ENCODE data around the gene CHID1.
A peak's percentile ranks its signal among the peaks of the same experiment; 100 is the strongest.

The CHID1 gene

GRCh38 chr11:868394-868793, 42.2 kb downstream of the CHID1 start:
- H3K4me1 Mint-ChIP-seq, result no peaks in the 10 kb centered on the region
- no peaks in the 10 kb centered on the region for H3K9me3 Mint-ChIP-seq
- H3K27ac Mint-ChIP-seq, result peak overlapping the region in 1 of 2 donors; percentile 22
- no peaks in the 10 kb centered on the region for H3K27me3 Mint-ChIP-seq
- DNase-seq (no peak), ATAC-seq (no peak)
- H3K4me3 Mint-ChIP-seq, result no peak overlapping the region

DNA sequence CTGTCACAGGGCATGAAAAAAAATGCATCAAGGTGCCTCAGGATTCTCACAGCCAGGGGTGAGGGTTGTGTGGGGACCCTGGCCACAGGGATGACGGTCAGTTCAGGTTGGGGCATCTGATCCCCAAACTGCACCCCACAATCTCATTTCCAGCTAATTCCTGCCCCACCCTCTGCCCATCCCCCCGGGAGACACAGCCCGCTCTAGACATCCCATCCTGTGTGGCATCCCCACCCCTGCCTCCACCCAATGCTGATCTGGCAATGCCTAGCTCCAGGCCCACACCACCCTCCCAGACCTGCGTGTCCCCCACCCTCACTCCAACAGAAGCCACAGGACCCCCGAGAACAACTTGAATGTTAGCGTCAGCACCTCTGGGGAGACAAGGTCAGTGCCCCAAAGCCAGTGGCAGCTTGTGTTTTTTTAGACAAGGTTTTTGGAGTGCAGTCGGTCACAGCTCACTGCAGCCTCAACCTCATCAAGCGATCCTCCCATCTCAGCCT, 42.7 kb downstream of the CHID1 start:
- DNase-seq (no peak), ATAC-seq (no peak)
- Mint-ChIP-seq H3K9me3 (no peaks in the 10 kb centered on the region), H3K4me3 (no peak overlapping the region), H3K4me1 (no peaks in the 10 kb centered on the region), H3K27me3 (no peaks in the 10 kb centered on the region), H3K27ac (peak overlapping the region in 1 of 2 donors; percentile 22)

DNA sequence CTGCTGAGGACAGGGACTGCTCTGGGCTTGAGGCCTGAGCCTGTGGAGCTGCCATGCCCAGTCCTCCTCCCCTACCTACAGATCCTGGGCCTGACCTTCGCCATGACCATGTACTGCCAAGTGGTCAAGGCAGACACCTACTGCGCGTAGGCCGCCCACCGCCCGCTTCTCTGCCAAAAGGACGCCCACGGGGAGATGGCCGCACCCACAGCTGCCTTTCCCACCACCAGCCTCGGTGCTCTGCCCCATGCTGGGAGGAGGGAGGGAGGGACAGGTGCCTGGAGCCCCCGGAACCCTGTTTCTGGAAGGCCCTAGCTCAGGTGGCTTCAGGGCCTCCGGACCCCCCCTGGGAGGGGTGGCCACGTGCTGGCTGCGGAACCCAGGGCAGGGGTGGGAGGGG, 44.1 kb downstream of the CHID1 start:
- Mint-ChIP-seq H3K27ac (no peak overlapping the region), H3K27me3 (no peaks in the 10 kb centered on the region), H3K4me1 (no peaks in the 10 kb centered on the region), H3K9me3 (no peaks in the 10 kb centered on the region), H3K4me3 (no peak overlapping the region)
- ATAC-seq (no peak), DNase-seq (no peak)

DNA sequence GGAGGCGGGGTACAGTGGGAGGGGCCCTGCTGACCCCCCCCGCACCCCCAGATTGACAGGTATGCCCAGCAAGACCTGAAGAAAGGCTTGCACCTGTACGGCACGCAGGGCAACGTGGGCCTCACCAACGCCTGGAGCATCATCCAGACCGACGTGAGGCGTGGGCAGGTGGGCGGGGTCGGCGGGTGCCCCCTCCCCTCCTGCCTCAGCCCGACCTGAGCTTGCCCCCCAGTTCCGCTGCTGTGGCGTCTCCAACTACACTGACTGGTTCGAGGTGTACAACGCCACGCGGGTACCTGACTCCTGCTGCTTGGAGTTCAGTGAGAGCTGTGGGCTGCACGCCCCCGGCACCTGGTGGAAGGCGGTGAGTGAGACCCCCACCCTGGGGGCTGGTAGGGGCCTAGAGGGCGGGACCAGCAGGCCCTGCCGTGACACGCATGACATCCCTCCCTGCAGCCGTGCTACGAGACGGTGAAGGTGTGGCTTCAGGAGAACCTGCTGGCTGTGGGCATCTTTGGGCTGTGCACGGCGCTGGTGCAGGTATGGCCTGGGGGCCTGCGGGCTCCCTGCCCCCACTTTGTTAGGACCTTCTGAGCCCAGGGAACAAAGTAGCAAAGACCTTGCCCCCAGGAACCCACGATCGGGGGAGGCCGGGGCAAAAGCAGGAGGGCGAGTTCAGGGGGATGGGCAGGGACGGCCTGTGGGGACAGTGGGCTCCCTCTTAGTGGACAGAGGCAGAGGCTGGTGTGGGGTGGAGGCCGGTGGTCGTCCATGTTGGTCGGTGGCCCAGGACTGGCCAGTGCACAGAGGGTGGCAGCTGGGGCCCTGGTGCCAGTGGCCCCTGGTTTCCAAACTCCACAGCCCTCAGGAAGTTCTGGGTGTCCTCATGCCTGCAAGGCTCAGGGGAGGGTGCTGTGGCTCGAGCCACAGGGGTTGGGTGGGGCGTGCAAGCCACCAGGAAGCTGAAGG, 44.9 kb downstream of the CHID1 start:
- ATAC-seq (no peak), DNase-seq (no peak)
- H3K9me3 Mint-ChIP-seq, result no peaks in the 10 kb centered on the region
- no peaks in the 10 kb centered on the region for H3K27me3 Mint-ChIP-seq
- no peaks in the 10 kb centered on the region for H3K4me1 Mint-ChIP-seq
- H3K27ac Mint-ChIP-seq, result peak overlapping the region in 1 of 2 donors; percentile 95
- no peak overlapping the region for H3K4me3 Mint-ChIP-seq

- no peak for ATAC-seq
- DNase-seq, result no peak
- Mint-ChIP-seq H3K4me1 (peaks cover 3% of the 10 kb centered on the region), H3K27me3 (no peaks in the 10 kb centered on the region), H3K27ac (no peak overlapping the region), H3K4me3 (no peak overlapping the region), H3K9me3 (no peaks in the 10 kb centered on the region)
Measured at GRCh38 chr11:864898-865297, 45.7 kb downstream of the CHID1 start.

- no peak for ATAC-seq
- H3K27me3 Mint-ChIP-seq, result no peaks in the 10 kb centered on the region
- no peak overlapping the region for H3K4me3 Mint-ChIP-seq
- peak overlapping the region in 1 of 2 donors; percentile 19 for H3K27ac Mint-ChIP-seq
- no peaks in the 10 kb centered on the region for H3K9me3 Mint-ChIP-seq
- peaks cover 10% of the 10 kb centered on the region for H3K4me1 Mint-ChIP-seq
- no peak for DNase-seq
Measured at GRCh38 chr11:863910-864827, 46.4 kb downstream of the CHID1 start.

- no peaks in the 10 kb centered on the region for H3K27me3 Mint-ChIP-seq
- no peak overlapping the region for H3K4me3 Mint-ChIP-seq
- no peak for DNase-seq
- peaks cover 10% of the 10 kb centered on the region for H3K4me1 Mint-ChIP-seq
- no peak for ATAC-seq
- peak overlapping the region in 1 of 2 donors; percentile 85 for H3K27ac Mint-ChIP-seq
- H3K9me3 Mint-ChIP-seq, result no peaks in the 10 kb centered on the region
Measured at GRCh38 chr11:863023-863909, 47.3 kb downstream of the CHID1 start.

- no peaks in the 10 kb centered on the region for H3K9me3 Mint-ChIP-seq
- peak; percentile 3 for ATAC-seq
- no peaks in the 10 kb centered on the region for H3K27me3 Mint-ChIP-seq
- peaks cover 10% of the 10 kb centered on the region for H3K4me1 Mint-ChIP-seq
- no peak overlapping the region for H3K4me3 Mint-ChIP-seq
- no peak overlapping the region for H3K27ac Mint-ChIP-seq
- no peak for DNase-seq
Measured at GRCh38 chr11:862696-863022, 48.0 kb downstream of the CHID1 start.

- ATAC-seq (no peak), DNase-seq (no peak)
- H3K27ac Mint-ChIP-seq, result no peak overlapping the region
- H3K9me3 Mint-ChIP-seq, result no peaks in the 10 kb centered on the region
- H3K4me3 Mint-ChIP-seq, result no peak overlapping the region
- no peaks in the 10 kb centered on the region for H3K27me3 Mint-ChIP-seq
- peaks cover 11% of the 10 kb centered on the region for H3K4me1 Mint-ChIP-seq
Measured at GRCh38 chr11:862081-862661, 48.4 kb downstream of the CHID1 start.

DNA sequence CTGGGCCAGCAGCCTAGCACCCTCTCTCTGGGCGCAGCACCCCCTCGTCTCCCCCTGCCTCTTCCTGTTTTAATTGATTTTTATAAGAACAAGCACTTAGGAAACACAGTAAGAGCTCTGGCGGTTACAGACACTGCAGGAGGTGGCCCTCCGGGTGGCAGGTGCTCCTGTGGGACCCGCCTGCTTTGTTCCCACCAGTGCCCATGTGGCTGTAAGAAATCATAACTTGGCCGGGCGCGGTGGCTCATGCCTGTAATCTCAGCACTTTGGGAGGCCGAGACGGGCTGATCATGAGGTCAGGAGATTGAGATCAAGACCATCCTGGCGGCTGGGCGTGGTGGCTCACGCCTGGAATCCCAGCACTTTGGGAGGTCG, 49.5 kb downstream of the CHID1 start:
- Mint-ChIP-seq H3K9me3 (no peaks in the 10 kb centered on the region), H3K4me3 (no peak overlapping the region), H3K4me1 (peaks cover 18% of the 10 kb centered on the region), H3K27me3 (no peaks in the 10 kb centered on the region), H3K27ac (peak overlapping the region in 1 of 2 donors; percentile 79)
- no peak for ATAC-seq
- DNase-seq, result no peak

- peaks cover 18% of the 10 kb centered on the region for H3K4me1 Mint-ChIP-seq
- H3K9me3 Mint-ChIP-seq, result no peaks in the 10 kb centered on the region
- no peak for DNase-seq
- H3K27me3 Mint-ChIP-seq, result no peaks in the 10 kb centered on the region
- H3K27ac Mint-ChIP-seq, result peak overlapping the region in 1 of 2 donors; percentile 79
- ATAC-seq, result no peak
- no peak overlapping the region for H3K4me3 Mint-ChIP-seq
Measured at GRCh38 chr11:860234-861104, 50.1 kb downstream of the CHID1 start.

DNA sequence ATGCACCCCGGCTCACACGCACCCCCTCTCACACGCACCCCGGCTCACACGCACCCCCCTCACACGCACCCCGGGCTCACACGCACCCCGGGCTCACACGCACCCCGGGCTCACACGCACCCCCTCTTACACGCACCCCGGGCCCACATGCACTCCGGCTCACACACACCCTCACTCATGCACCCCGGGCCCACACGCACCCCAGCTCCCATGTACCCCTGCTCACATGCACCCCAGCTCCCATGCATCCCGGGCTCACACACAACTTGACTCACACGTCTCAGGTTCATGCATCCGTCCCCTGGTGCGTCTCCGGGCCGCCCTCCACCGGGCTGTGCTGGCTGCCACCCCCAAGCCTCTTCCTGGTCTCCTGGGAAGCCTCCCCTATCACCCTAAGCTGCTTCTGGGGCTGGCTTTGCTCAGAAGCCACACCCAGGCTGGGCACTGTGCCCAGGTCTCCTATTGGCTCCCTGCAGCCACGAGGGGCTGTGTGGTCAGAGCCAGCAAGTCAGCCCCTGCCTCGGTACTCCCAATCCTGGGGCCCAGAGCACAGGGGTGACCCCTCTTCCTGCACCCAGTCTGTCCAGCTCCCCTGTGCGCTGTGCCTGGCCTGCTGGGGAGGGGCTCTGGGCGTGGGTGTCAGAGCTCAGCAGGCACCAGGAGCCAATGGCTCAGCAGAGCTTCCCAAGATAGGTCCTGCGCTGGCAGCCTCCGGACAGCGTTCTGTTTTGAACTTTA, 51.0 kb downstream of the CHID1 start:
- ATAC-seq (peak; percentile 27), DNase-seq (no peak)
- Mint-ChIP-seq H3K9me3 (no peaks in the 10 kb centered on the region), H3K4me3 (no peak overlapping the region), H3K4me1 (peaks cover 18% of the 10 kb centered on the region), H3K27ac (peak overlapping the region in 1 of 2 donors; percentile 96), H3K27me3 (no peaks in the 10 kb centered on the region)

GRCh38 chr11:858762-859339, 51.8 kb downstream of the CHID1 start:
- Mint-ChIP-seq H3K27ac (peak overlapping the region in 1 of 2 donors; percentile 62), H3K9me3 (no peaks in the 10 kb centered on the region), H3K27me3 (no peaks in the 10 kb centered on the region), H3K4me3 (peak overlapping the region in 1 of 2 donors; percentile 26), H3K4me1 (peaks cover 18% of the 10 kb centered on the region)
- DNase-seq (no peak), ATAC-seq (peak; percentile 29)

Data from stimulated activated naive CD8-positive, alpha-beta T cell treated with anti-CD3 and anti-CD28 coated beads, Interleukin-15, amount 100 ng/mL, for 72 hours (primary cell).